GM13977 (cell line): Measurements from ENCODE around the gene GOLGA6A.

Source experiments
- DNase-seq: peaks from one replicate; pipeline ENCODE4 v3.0.0; 2012; ENCODE audit warnings: low spot score
- CTCF ChIP-seq: IDR thresholded peaks from 2 replicates; pipeline ENCODE4 v1.5.1; 2012; ENCODE audit warnings: mild to moderate bottlenecking, control low read depth; ENCODE audit not compliant: insufficient read depth; ENCODE audit errors: extremely low read depth, missing control alignments
- in situ Hi-C: fragments of 300-500 bp; cut with MboI; formaldehyde crosslinking; loops from one replicate; pipeline ENCODE4 v1.12.0; 2022; ENCODE audit warnings: low sequenced_read_pairs, low pct_unique_long_range_greater_than_20kb, mixed read lengths, inconsistent platforms; ENCODE audit not compliant: unreplicated experiment

GOLGA6A gene

GRCh38 chr15:74038707-74039655 is 43.4 kb downstream of the GOLGA6A start:
- in situ Hi-C loops: no loop called here
- TF ChIP-seq CTCF: no peak
- DNase-seq: no peak

- DNase-seq: no peak
- in situ Hi-C loops: no loop called here
- no peak for TF ChIP-seq CTCF
Observed at GRCh38 chr15:74037171-74038117, 44.9 kb downstream of the GOLGA6A start.

- DNase-seq: no peak
- in situ Hi-C loops: no loop called here
- no peak for TF ChIP-seq CTCF
Observed at GRCh38 chr15:74036271-74037170, 45.8 kb downstream of the GOLGA6A start.

GRCh38 chr15:74035121-74036017 is 47.0 kb downstream of the GOLGA6A start:
- no peak for DNase-seq
- in situ Hi-C loops: no loop called here
- TF ChIP-seq CTCF: no peak

- in situ Hi-C loops: no loop called here
- DNase-seq: no peak
- TF ChIP-seq CTCF: no peak
Observed at GRCh38 chr15:74034206-74034755, 48.1 kb downstream of the GOLGA6A start.
